HG03460 (cell line): ENCODE measurements around the gene PPP4R3B.

ENCODE experiments used
- ATAC-seq: cut with Tn5 transposase; IDR thresholded peaks from one replicate; pipeline ENCODE4 v1.9.1; 2021; ENCODE audit not compliant: unreplicated experiment

PPP4R3B gene

DNA sequence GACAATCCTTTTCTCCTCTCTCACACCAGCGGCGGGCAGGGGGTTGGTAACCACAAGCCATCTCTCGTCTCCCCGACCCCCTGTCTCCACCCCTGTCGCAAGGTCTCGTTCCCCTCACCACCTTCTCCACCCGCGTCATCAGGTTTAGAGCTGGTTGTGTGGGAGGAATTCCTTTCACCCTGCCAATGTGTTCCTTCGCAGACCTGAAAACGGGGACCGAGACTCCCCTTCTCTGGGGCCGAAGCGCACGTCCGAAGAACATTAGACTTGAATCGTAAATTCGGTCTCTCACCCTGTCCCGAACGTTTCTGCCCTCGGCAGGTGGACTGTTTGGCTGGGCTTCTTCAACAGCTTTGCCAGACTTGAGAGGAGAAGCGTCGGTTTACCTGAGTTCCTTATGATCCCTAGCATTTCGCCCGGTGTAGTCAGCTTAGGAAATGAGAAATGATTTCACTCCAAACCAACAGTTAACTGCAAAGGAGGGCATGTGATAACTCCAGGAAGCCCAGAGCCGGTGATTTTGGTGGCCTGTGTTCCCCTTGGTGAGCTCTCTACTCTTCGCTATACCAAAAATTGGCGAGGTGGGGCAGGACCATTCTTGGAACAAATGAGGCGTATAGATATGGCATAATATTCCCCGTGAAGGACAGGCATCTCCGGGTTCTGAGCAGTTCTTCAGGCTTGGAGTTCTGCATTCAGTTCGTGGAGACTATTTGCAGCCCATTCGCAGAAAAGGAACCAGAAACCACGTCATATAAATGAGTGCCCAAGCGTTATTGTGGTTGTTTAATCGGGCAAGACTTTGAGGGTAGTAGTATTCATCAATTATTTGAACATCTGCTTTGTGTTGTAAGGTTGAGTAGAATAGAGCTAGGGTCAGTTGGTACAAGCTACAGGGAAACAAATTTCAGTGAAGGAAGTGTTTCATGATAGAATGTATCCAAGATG lies 97.2 kb downstream of the PPP4R3B start:
- ATAC-seq, result peak; percentile 12

DNA sequence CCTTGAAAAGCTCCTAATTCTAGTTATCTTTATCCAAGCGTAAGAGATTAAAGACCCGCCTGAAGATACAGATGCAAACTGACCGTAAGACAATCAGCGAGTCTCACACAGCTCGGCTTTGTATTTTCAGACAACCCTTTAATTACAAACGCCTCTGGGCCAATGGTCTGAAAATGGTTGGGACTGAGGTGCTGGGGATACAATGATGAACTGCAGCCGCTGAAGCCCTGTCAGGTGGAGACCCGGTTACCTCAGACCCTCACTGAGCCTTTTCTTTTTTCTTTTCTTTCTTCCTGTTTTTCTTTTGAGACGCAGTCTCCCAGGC lies 98.6 kb downstream of the PPP4R3B start:
- peak; percentile 6 for ATAC-seq

- no peak for ATAC-seq
Observed at GRCh38 chr2:55511508-55512124, 105.8 kb downstream of the PPP4R3B start.

GRCh38 chr2:55502590-55503141 lies 114.8 kb downstream of the PPP4R3B start:
- no peak for ATAC-seq

- no peak for ATAC-seq
Observed at GRCh38 chr2:55500025-55500424, 117.4 kb downstream of the PPP4R3B start.

DNA sequence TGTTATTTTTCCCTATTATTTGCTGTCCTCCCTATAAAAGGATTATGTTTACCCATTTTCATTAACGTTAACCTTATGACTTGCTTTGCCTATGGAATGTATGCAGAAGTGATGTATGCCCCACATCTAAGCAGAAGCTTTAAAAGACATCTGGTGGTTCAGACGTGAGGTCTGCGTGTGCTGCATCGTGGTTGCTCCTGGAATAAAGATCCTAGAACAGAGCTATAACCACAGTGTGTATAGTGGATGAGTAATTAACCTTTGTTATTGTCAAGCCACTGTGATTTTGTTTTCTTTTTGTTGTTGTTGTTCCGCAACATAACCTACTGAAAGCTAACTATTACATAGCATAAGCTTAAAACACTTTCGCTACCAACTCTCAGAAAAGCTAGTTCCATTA lies 118.8 kb downstream of the PPP4R3B start:
- ATAC-seq, result no peak
